Tongue (tissue), 2 donors: ENCODE data around the gene NFIL3. TPM values are rescaled to one million over a fixed set of nuclear protein-coding genes. Genes with fewer than 3 reads are reported as not detected.
"Not testable (repeated sequence)": the region's sequence is repeated elsewhere in the genome, so short reads cannot be mapped to it uniquely, and the experiment has no call there.

ENCODE experiments used
- DNase-seq: peaks from one replicate; pipeline ENCODE4 v3.0.0-alpha.2; 2015
- total RNA-seq: library from RNA; depleted of rRNA; stranded (reverse); fragments of >200 nt; gene quantifications from one replicate; pipeline ENCODE4 v1.2.3, GENCODE V29; 2014

NFIL3 gene, protein sequence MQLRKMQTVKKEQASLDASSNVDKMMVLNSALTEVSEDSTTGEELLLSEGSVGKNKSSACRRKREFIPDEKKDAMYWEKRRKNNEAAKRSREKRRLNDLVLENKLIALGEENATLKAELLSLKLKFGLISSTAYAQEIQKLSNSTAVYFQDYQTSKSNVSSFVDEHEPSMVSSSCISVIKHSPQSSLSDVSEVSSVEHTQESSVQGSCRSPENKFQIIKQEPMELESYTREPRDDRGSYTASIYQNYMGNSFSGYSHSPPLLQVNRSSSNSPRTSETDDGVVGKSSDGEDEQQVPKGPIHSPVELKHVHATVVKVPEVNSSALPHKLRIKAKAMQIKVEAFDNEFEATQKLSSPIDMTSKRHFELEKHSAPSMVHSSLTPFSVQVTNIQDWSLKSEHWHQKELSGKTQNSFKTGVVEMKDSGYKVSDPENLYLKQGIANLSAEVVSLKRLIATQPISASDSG
- 20.4 TPM for total RNA-seq

DNA sequence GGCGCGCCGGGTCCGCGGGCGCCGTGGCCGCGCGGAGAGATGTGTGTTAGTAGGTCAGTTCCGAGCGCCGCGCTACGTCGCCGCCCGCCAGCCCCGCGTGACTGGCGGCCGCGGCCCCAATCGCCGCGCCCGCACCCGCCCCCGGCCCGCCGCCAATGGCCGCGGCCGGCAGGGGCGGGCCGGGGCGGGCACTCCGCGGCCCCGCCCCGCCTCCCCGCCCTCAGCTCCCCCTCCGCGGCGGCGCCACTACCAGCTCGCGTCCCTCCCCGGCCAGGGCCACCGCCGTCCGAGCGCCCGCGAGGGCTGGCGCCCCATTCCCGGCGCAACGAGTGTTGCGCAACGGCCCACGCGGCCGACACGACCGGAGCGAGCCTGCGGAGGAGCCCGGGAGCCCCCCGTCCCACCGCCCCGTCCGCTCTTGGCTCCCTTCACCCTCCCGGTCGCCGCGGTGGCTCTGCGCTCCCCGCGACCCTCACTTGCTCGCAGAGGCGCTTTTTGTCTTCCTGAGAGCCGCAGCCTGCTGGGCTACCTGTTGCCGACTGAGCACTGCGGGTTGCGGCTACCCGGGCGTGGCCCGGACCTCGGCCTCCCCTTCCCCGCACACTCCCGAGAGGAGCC is at the start of gene NFIL3:
Gene NFIL3, minus strand, starts transcription at position 48 of the 618 bp plus-strand sequence. CDS start 13,098 bp downstream, outside the sequence.
- DNase-seq: peak; percentile 92

DNA sequence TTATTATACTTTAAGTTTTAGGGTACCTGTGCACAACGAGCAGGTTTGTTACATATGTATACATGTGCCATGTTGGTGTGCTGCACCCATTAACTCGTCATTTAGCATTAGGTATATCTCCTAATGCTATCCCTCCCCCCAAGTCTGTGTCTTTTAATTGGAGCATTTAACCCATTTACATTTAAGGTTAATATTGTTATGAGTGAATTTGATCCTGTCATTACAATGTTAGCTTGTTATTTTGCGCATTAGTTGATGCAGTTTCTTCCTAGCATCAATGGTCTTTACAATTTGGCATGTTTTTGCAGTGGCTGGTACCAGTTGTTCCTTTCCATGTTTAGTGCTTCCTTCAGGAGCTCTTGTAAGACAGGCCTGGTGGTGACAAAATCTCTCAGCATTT is 47.9 kb upstream of the NFIL3 start:
- not testable (repeated sequence) for DNase-seq

DNA sequence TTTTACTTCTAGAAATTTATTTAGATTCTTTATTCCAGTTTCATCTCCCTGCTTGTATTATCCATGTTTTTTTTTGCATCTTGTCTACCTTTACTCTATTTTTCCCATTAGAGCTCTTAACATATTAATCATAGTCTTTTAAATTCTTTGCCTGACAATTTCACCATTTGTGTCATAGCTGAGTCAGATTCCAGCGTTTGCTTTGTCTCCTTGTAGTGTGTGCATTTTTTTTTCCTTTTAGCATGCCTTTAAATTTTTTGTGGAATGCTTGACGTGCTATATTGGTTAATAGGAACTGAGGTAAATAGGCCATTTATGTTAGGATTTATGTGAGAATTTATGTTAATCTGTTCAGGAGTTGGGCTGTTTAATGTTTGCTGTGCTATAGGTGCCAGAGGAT is 41.8 kb upstream of the NFIL3 start:
- no peak for DNase-seq

DNA sequence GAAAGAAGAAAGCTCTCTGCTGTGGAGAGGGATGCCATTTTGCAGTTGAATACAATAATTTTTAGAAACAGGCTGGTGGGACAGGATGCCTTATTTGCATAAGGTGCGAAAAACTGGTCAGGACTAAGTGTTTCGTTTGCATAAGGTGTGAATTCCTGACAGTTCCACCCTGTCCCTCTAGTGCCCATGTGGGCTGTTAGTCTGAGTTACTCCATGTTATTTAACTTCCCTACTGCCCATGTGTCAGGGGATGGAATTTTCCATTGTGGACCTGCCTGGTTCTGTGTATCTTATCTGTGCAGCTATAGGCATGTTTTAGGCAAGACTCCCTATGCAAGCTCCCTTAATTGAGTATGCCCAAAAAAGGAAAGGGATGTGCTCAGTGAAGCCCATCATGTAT is 35.3 kb upstream of the NFIL3 start:
- no peak for DNase-seq

DNA sequence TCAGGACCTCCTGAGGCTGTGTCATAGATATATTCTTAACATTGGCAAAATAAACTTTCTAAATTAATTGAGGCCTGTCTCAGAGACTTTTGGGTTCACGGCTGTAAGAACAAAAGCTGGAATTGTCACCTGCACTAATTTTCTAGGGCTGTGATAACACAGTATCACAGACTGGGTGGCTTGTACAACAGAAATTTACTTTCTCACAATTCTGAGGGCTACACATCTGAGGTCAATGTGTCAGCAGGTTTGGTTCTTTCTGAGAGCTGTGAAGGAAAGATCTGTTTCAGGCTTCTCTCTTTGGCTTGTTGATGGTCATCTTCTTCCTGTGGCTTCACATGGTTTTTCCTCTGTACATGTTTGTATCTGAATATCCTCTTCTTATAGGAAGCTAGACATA is 29.2 kb upstream of the NFIL3 start:
- DNase-seq: no peak

DNA sequence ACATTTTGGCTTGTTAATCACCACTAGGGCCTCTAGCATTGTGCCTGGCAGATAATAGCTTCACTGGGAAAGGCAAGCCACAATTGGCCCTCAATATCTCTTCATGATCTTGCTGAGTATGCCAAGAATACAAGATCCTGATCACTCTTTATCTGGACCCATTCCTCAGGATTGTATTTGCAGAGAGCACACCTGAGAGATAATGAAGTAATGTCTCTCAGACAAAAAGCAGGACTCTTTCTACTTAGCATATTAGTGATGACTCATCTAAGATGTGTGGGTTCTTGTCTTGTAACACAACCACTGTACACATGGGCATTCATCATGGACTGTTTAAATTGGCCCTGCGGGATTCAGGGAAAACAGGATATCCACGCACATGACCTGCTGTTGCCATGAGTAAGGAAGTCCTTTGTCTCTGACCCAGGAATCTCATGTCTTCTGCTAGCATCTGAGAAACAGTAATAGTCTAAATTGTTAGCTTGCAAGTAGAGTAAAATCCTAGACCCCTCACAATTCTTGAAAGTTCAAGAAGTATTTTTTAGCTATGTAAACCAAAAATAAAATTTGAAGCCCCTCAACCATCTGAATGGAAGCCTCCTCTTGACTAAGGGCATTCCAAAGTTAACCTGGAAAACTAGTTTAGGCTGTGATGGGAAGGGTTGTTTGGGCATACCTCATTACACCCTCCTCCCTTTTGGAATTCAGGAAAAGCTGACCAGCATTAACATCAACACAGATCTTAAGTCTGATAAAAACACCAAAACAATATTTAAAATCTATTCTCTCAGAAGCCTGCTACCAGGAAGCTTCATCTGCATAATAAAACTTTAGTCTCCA is 28.0 kb upstream of the NFIL3 start:
- no peak for DNase-seq

DNA sequence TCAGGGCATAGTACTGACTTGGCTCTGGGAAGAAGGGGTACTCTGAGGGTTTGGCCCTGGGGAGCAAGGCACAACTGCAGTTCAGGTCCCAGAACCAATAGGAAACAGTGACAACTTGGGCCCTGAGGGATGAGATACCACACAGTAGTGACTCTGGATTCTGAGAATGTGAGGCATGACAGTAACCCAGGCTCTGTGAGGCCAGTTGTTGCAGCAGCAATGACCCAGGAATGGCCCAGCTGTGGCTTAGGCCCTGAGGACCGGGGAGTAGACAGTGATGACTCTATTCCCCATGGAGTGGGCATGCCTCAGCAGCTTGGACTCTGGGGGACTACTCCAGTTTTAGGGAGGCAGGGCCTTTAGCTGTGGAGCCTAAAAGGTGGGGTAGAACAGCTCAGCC is 21.5 kb upstream of the NFIL3 start:
- no peak for DNase-seq

DNA sequence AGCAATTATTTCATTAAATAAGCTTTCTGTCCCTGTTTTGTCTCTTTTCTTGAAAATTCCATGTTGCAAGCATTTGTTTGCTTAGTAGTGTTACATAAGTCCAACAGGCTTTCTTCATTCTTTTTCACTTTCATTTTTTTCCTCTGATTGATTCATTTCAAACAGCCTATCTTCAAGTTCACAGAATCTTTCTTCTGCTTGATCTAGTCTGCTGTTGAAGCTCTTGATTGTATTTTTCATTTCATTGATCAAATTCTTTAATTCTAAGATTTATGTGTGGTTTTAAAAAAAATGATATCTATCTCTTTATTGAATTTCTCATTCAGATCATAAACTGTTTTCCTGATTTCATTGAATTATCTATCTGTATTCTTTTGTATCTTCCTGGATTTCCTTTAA is 20.4 kb upstream of the NFIL3 start:
- DNase-seq: no peak

DNA sequence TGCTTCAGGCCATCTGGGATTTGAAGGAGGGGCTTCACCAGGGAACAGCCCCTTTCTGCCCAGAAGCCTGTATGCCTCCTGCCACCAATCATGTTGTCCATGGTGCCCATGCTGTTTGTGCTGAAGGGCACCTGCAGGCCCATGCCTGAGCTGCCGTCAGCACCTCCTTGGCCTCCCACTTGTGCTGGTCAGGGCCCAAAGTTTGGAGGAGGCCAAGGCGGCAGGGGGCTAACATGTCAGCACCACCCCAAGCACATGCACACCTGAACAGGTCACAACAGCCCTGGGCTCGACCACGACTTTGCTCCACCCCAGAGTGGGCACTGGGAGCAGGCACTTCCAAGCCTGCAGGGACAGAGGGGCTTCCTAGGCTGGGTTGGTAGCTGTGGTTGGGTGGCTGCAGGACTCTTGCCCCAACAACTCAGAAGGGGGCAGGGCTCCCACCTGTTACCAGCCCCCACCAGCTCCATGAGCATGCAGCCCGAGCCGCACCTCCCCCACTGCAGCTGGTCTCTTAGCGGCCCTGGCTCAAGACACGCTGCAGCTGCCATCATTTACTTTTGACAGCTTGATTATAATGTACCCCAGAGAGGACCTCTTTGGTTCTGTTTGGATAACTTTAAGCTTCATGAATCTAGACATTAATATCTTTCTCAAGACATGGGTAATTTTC is 19.8 kb upstream of the NFIL3 start:
- DNase-seq: no peak

DNA sequence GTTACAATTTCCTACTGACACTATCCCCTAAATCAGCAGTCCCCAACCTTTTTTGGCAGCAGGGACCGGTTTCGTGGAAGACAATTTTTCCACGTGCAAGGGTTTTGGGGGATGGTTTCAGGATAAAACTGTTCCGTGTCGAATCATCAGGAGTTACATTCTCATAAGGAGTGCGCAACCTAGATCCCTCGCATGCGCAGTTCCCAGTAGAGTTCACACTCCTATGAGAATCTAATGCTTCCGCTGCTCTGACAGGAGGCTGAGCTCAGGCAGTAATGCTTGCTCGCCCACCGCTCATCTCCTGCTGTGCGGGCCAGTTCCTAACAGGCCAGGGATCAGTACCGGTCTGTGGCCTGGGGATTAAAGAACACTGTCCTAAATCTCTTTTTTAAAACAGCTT is 13.2 kb upstream of the NFIL3 start:
- DNase-seq: no peak

DNA sequence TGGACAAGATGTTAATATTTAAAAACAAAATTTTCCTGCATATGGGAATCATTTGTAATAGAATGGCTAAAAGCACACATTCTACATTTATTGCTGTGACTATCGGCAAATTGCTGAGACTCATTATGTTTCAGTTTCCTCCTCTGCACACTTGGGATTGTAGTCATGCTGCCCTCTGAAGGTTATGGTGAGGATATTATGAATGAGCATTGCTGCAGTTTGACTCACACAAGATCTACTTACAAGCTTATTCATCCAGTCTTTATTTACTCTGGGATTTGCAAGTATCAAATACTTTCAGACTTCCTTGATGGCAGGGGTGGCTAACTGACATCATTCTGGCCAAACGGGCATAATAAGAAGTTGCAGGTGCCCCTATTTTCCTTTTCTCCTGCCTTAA is 9.5 kb upstream of the NFIL3 start:
- DNase-seq: peak; percentile 32

DNA sequence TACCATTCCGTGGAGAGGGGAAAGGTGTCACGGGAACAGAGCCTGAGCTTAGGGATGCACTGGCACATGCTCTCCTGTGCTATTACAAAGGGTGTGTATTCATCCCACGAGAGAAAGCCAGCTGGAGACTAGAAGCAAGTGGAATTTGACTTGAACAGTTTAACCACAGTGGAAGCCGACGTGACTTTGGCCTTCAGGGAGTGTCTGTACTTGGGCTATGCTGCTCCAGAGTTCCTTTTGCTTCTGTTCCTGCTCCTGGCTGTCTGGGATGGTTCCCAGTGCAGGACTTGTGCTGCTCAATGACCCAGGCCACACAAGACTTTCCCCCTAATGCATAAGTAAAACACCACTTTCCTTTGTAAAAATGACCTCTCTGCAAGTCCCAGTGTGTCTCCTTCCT is 7.9 kb upstream of the NFIL3 start:
- DNase-seq: no peak

DNA sequence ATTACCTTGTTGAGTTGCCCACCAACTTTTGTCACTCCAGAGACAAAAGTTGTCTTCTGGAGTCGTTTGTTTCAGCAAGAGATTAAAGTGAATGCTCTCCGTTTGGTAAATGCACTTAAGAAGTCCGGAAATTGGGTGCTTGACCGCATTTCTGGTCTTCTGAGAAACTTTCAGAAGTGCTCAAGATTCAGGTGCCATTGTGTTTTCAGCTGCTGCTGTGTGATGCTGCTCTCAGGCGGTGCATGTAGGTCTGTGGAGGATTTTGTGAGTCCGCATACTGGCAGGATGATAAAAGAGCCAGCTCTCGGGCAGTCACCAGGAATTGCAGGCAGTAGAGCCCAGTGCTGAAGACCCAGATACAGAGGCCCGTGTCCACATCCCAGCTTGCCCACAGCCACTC is 5.9 kb upstream of the NFIL3 start:
- DNase-seq: no peak

DNA sequence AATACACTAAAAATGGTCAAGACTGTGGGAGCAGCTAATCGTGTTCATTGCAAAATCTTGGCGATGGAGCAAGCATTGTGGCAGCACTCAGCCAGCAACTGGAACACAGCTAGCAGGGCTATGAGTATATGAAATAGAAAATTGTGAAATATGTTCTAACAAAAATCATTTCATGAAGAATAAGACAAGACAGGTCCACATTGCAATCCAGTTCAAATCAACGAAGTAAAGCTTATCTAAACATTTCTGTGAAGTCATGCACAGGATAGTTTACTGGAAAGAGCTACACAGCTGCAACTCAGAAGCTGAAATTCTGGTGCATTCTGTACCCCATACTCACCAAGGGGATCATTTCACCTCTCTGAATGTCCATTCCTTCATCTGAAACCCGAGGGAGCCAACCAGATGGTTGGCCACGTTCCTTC is 5.3 kb upstream of the NFIL3 start:
- DNase-seq: no peak

DNA sequence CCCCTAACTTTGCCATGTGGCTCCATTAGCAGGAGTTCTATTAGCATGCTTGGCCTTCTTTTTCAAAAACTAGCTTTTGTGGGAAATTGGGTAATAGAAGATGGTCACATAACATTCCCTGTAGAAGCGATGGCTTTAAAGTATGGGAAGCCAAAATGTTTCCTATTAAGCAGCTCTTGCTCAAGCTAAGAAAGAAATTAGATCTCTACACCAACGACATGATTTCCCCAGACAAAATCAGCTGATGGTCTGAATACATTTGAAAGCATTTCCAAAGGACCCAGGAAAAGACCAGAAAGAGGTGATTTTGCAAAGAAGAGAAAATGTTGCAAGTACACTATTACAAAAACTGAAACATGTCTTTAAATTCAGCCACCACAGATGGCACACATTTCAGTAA is 4.8 kb upstream of the NFIL3 start:
- DNase-seq: no peak

DNA sequence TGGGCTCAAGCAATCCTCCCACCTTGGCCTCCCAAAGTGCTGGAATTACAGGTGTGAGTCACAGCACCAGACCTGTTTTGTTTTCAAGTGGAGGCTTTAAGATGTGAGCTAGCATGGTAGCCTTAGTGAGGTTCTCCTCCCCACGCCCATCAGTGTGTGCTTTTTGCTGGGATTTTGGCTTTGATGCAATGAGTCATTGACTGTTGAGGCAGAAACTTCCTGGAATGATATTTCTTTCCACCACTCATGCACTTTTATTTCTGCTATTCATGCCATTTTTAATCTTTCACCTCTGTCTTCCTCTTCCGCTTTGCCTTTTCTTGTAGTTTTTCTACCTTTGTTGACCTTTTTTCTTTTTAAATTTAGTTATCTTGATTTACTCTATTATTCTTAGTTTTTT is 4.2 kb upstream of the NFIL3 start:
- DNase-seq: no peak

DNA sequence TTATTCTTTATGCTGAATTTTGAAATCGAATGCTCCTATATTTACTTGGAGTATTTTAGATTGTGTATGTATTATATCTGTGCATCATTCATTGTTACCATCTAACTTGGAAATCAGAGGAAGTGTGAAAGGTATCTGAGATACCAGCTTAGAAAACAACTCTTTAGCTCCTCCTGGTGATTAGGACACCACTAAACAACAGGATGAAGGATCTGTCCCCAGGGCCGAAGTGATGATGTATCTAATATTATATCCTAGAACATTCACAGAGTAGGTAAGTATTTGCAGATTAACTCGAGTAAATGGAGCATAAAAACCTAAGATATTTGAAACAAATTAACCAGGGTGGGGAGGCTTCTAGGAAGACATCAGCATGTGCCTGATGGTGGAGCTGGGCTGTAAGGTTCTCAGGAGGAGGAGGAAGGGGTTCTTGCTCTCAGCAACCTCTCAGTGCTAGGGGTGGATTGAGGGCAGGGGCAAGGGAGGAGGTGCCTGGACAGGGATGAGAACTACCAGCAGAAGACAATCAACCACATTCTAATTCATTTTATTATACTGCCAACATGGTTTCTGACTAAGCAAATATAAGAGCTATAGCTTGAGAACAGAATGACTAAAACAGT is 2.6 kb upstream of the NFIL3 start:
- DNase-seq: peak; percentile 59

DNA sequence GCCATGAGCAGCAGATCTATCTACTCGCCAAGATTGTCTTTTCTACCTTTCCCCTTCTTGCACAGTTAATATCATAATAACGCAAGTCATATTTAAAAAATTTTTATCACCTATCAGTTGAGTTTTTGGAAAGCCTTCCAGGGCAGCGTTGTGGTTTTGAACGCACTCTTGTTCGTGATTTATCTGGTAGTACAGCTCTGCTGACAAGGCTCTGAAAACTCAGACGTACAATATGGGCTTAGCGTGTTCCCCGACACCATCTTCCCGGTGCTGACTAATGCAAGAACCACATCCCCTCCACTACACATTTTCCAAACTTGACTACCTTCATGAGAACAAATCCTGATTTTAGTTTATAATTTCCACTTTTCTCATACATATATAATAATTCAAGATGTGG is 1.6 kb upstream of the NFIL3 start:
- DNase-seq: no peak

DNA sequence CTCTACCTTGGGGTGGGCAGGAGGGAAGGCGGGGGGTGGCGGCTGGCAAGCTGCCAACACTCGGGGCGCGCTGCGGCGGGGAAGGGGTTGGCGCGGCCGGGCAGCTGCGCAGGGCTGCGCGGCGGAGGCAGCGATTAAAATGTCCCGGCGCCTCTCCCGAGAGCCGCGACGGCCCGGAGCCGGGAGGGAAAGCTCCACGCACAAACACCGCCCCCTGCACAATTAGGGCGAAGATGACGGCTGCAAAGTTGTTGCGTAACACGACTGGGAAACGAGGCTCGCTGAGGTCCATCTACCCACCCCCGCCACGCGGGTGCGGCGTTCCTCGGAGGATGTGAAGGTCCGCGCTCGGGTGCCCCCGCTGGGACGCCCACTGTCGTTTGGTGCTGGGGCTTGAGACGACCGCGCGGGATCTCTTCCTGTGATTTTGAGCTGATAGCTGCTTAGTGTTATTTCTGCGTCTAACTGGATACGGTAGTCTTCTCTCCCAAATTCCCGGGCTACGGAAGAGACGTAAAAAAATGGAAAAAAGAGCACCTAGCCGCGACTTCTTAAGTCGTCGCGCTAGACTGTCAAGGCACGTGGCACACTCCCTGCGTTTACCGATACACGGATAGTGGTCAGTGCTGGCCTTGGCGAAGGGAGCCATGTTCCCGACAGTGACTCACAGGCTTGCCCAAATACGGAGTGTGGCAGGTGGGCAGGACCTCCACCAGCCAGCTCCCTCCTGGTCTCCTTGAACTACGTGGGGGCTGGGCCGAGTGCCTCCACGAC is 958 bp upstream of the NFIL3 start:
- peak; percentile 81 for DNase-seq

DNA sequence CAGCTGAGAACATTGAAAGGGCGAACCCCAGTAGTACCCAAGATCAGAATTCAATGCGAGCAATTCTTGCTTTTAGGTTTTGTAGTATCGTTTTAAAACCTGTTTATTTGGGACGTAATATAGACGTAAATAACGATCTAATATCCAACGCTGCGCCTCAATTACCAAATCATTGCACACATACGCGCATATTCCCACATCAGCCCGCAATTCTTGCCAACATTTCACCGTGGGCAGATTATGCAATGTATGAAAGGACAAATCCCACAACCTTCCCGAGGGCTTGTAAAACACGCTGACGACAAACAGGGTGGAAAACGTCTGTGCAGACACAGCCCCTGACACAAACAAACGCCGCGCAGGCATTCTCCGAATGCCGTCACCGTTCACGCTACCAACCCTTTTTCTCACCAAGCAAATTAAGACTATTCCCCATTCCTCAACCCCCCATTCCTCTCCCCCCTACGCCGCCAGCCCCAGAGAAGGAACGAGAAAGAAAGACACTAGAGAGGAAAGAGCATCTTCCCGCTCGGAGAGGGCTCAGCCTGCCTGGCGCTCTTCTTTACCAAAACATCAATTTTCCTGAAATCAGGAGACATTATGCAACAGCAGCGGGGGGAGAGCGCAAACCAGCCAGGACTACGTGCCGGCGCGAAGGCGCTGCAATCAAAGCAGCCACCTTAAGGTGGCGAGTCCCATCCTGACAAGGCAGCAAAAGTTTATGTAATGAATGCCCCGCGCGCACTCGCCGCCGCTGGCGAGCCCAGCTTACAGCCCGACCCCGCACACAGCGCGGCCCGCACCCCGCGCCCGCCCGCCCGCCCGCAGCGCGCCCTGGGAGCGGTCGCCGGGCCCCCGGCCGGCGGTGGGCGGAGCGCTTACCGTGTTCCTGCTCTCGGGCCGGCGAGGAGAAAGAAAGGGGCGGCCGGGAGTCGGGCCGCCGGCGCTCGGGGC is 597 bp downstream of the NFIL3 start:
- peak; percentile 74 for DNase-seq
